M059J (cell line): ENCODE measurements around the gene WDSUB1. TPM values are rescaled to one million over a fixed set of nuclear protein-coding genes. Genes with fewer than 3 reads are reported as not detected.

Experiments used
- DNase-seq: peaks from one replicate; pipeline ENCODE4 v3.0.0-alpha.2; 2012; ENCODE audit warnings: low read depth
- total RNA-seq: library from RNA; depleted of rRNA; stranded (reverse); fragments of >200 nt; shearing (Covaris generic); gene quantifications from 2 replicates; pipeline ENCODE4 v1.2.3, GENCODE V29; 2014

WDSUB1 gene
- total RNA-seq, 1 experiment from 2014 or later: 7.8 TPM

DNA sequence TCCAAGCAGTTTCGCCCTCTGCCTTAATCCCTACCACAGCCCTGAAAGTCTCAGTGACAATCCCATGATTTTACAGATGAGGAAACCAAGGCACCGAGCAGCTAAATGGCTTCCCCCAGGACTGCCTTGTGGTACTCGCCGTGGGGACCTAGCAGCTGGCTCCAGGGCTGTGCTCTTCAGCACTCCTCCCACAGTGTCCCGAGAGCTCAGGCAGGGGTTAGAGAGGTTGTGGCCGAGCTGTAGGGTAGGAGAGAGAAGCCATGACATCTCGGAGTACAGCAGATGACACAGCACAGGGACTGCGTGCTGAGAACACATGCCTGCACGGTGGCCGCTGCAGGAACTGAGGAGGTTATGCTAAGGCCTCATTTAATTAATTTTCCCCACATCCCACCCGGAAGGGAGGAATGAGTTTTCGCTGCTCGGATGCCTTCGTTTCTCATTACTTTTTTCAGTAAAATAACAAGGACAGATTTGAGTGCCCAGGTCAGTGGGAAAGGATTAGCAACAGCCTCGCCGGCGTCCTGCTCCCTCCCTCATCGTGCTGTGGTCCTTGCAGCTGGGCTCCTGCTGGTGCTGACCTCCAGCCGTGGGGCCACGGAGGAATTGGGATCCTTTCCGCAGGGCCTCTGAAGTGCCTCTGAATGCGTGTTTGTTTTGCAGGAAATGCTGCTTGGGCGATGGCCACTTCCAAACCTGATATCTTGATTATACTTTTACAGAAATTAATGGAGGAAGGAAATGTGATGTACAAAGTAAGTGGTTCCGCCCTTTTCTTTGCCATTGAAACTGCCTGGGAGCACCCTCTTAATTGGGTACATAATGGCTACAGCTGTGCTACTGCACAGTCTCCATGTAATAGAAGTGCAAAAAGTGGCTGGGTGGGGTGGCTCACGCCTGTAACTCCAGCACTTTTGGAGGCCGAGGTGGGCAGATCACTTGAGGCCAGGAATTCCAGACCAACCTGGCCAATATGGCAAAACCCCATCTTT lies 61.2 kb downstream of the WDSUB1 start:
- DNase-seq: no peak

GRCh38 chr2:159224061-159224813 lies 62.3 kb downstream of the WDSUB1 start:
- no peak for DNase-seq

DNA sequence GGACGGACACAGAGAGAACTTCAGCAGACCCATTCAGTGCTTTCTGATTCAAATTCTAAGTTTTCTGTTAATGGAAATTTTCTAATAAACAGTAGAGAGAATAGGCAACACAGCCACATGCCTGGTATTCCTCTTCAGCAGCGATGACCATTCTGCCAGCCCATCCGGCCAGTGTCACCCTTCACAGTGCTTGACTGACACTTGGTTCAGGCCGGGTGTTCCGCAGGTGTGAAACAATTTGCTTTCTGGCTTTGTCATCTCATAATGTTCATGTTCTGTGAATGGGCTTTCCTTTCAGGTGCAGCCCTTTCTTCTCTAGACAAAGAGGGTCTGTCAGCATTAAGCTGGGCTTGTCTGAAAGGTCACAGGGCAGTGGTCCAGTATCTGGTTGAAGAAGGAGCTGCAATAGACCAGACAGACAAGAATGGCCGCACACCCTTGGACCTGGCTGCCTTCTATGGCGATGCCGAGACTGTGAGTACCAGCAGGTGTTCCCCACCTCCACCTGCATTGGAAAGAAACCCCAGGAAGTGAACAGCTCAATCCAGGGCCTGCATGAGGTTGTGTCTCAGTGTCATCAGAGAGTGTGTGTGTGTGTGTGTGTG lies 67.0 kb downstream of the WDSUB1 start:
- no peak for DNase-seq

DNA sequence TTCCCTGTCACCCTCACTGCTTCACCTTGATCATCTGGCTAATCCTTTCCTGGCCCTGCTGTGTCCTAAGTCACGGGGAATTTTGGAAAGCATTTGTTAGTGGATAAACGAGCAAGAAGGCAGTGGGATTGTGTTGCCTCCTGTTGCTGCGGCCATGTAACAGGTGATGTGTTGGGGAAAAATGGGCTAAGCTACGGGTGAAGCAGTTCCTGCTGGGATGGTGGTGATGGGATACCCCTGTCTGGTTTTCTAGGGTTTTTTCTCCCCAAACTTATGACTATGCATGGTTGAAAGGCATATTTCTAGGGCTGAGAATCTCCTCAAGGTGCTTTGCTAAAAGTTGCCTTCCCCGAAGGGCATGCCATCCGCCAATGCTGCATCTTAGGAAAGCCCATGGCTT lies 68.1 kb downstream of the WDSUB1 start:
- DNase-seq: no peak

GRCh38 chr2:159217676-159218075 lies 68.8 kb downstream of the WDSUB1 start:
- DNase-seq: no peak

DNA sequence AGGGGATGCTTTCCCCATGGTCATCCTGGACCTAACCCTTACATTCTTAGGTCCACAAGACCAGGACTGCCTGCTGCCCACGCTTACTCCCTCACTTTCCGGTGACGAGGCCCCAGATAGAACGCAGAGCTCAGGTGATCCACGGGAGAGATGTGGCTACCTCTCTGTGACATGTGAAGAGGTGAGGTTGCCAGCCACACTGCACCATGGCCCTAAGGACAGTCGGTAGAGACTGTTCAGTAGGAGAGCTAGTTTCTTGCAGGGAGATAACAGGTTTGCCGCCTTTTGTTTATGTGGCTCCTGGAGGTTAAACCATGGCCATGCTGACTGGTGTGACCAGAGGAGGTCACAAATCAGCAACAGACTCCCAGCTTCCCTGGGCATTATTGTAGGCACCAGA lies 71.4 kb downstream of the WDSUB1 start:
- DNase-seq: no peak

GRCh38 chr2:159214325-159214865 lies 72.1 kb downstream of the WDSUB1 start:
- no peak for DNase-seq

DNA sequence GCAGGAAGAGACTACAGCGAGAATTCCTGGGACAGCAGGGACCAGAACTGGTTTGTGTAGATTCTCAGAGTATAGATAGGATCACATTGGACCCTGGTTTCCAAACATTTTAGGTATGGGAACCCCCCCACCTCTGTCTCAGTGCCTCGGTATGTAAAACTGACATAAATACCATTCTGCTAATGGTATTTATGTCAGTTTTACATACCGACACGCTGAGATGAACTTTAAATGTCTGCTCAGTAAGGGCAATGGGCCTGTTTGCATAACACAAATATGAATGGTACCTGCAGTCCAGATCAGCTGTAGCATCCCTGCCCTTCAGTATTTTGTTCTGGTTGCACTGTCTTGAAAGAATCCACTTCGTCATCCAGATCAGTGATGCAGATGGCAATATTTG lies 73.2 kb downstream of the WDSUB1 start:
- no peak for DNase-seq

DNA sequence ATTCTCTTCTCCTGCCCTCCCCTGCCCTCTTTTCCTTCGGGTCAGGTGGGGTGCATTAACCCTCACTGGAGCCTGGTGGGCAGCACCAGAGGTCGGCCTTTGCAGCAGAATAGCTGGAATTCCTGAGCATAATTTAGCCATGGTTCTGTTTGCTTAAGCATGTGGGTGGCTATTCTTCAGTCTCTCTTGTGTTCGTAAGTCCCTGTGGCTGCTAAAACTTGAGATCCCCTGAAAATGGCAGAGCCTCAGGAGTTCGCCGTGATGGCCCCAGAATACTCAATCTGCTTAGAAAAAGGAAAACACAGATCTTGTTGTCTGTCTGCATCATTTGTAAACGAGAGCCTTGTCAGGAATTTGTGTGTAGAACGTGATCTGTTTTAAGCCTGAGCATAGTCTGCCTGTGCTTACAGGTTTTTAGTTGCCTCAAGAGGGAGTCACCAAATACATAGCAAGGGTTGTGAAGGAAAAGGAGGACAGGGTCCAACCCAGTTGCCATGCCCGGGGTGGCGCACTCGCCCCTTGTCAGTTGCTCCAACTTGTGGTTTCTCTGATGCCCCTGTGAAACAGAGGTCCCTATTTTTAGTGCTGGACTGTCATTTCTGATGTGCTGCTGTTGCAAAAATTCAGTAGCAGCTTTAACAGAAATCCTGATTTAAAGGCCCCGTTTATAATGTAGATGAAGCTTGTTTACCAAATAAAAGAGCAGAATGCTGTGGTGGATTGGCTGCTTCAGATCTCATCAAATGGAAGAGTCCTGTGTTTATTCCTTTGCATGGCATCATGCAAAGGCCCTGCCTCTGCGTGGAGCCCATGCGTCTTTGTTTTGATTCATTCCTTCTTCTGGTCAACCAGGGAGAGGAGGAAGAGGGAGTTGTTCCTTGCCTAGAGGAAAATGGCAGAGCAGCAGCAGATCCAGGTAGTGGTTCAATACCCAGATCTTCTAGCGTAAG lies 74.8 kb downstream of the WDSUB1 start:
- no peak for DNase-seq

DNA sequence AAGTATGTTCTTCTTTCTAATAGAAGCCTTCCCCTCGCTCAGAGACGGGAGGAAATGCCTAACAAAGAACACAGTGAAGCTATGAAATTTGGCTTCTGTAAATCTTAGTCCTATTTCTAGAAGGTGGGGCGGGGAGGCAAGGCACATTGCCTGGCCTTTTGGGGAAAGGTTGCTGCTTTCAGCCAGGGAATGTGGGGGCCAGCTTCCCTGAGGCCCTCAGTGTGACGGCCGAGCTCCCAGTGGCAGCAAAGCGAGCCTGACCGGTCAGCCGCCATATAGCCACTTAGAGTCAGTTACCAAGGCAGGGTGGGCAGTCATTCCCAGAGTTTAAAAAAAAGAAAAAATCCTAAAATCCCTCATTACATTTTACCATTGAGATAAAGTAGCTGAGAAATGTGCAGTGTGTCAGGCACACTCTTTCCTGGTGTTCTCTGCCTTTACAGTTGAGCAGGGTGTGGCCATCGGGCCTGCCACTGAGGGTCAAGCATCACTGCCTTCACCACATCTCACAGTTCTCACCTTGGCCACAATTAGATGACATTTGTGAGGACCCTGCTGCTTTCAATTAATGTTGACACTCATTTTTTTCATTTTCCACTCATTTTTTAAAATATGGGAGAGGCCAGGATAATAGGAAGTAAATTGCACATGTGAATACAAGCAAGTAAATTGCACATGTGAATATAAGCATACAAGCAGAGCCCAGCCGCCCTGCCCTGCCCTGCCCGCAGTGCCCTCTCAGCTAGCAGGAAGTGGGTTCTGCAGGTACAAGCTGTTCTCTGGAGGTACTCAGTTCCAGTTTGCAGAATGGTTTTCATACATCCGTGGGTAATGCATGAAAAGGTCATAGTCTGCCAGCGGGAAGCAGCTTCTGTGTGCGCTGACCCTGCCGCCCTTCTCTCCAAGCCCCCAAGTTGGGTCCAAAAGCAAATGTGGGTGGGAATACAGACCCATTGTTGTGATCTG lies 76.9 kb downstream of the WDSUB1 start:
- no peak for DNase-seq

DNA sequence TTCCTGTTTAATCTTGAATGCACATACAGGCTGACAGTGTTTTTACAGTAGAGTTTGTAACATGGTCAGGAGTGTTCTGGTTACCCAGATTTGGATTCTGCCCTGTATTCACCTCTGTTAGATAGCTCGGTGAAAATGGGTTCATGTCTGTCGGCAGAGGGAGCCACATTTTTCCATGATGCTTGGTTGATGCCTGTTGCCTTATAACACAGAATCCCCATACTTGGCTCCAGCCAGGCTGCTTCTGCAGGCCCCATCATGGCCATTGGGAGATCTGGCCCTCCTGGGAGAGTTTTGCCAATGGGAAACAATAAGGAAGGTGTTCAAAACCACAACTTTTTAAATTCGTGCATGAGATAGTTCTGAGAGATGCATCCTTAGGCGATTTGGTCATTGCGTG lies 78.1 kb downstream of the WDSUB1 start:
- DNase-seq: no peak

GRCh38 chr2:159206736-159207380 lies 79.6 kb downstream of the WDSUB1 start:
- DNase-seq: no peak

GRCh38 chr2:159204381-159205144 lies 81.9 kb downstream of the WDSUB1 start:
- DNase-seq: no peak

- DNase-seq: peak; percentile 91
Measured at GRCh38 chr2:159202568-159203071, 83.9 kb downstream of the WDSUB1 start.

DNA sequence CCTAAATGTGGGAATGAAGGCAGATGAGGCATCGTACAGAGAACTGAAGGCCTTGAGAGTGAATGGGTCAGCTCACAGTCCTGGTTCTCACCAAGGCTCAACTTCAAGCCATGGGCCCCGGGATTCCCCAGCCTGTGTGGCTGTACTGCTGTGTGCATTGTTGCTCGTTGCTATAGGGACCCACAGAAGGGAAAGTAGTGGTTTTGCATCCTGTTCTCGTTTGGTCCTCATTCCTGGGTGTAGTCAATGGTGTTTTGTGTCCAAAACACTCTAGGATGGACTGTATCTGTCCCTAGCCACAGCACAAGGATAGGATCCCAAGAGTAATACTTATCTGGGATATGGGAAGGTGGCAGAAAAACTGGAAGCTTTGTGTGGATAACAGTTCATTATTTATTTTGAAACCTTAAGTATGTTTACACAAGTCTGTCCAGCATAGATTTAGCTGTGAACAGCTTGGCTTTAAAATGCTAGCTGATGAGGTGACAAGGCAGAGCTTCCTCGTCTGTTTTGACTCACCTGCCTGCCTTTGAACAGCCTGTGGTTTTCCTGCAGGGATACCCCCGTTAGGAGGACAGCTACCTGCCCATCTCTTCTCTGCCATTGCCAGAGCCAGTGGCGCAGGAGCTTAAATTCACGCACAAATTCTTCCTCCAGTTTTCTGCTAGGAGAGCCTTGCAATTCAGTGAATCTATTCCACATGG lies 85.0 kb downstream of the WDSUB1 start:
- peak; percentile 69 for DNase-seq

GRCh38 chr2:159200498-159200897 lies 86.0 kb downstream of the WDSUB1 start:
- DNase-seq: peak; percentile 18

DNA sequence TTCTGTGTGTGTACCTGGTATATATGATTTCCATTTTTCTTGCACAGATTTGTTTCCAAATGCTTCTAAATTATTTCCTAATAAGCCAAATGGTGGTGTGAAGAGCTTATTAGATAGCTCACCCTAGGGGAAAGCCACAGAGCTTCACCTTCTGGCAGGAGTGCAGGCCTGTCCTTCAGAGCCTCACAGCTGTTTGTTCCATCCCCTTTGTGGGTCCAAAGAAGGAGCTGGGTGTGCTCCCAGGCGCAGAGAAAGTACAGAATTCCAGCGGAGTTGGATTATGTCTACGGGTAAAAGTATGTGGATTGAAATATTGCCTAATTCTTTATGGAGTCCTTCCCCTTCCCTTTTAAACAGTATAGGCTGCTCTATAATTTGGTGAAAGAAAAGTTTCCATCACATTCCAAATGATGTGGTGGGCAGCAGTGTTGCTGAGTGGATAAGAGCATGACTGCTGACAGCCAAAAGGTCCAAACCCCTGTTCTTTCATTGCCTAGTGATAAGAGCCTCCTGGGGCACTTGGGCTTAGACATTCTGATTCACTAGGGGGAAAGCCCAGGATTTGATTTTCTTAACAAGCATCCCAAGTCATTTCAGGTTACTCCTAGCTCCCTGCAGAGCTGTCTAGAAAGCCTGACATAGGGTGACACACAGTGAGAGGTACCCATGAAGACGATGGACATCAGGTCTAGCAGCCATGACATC lies 86.6 kb downstream of the WDSUB1 start:
- peak; percentile 7 for DNase-seq
